GM23338 (cell line): ENCODE measurements around the gene ITGA1. TPM values are rescaled to one million over a fixed set of nuclear protein-coding genes. Genes with fewer than 3 reads are reported as not detected.

ENCODE experiments used
- ATAC-seq: fragments of 200-7000 bp; cut with Tn5 transposase; 3 replicates; pipeline ENCODE4 v1.9.1; 2020
- DNase-seq: peaks from one replicate; pipeline ENCODE4 v3.0.0-alpha.2; 2015; ENCODE audit warnings: low spot score
- H2AFZ ChIP-seq: fragments of 200-600 bp; sonication (generic); 2 replicates; pipeline ENCODE4 v1.8.0; 2016; ENCODE audit warnings: antibody characterized with exemption, mild to moderate bottlenecking, moderate library complexity
- H3F3A ChIP-seq: fragments of 200-600 bp; sonication (generic); replicated peaks from 2 replicates; pipeline ENCODE4 v1.8.0; 2017; ENCODE audit warnings: antibody characterized with exemption, mixed run types, low read depth
- H3K27ac ChIP-seq: fragments of 200-600 bp; sonication (generic); 2 replicates; pipeline ENCODE4 v1.6.1; 2016; ENCODE audit warnings: low read depth
- H3K27me3 ChIP-seq: fragments of 200-600 bp; sonication (generic); 2 replicates; pipeline ENCODE4 v1.8.0; 2016; ENCODE audit warnings: mild to moderate bottlenecking, mixed run types, moderate library complexity; ENCODE audit not compliant: insufficient read depth
- H3K36me3 ChIP-seq: fragments of 200-600 bp; sonication (generic); 2 replicates; pipeline ENCODE4 v1.8.0; 2016; ENCODE audit warnings: mild to moderate bottlenecking; ENCODE audit not compliant: insufficient read depth
- H3K4me1 ChIP-seq: fragments of 200-600 bp; sonication (generic); 2 replicates; pipeline ENCODE4 v1.8.0; 2016; ENCODE audit warnings: mild to moderate bottlenecking, moderate library complexity; ENCODE audit not compliant: insufficient read depth
- H3K4me2 ChIP-seq: fragments of 200-600 bp; sonication (generic); 2 replicates; pipeline ENCODE4 v1.7.1; 2017; ENCODE audit warnings: mixed run types
- H3K4me3 ChIP-seq: fragments of 200-600 bp; sonication (generic); 2 replicates; pipeline ENCODE4 v1.6.1; 2016; ENCODE audit warnings: mixed run types
- H3K79me2 ChIP-seq: fragments of 200-600 bp; sonication (generic); replicated peaks from 2 replicates; pipeline ENCODE4 v1.8.0; 2017; ENCODE audit warnings: mild to moderate bottlenecking; ENCODE audit not compliant: insufficient read depth
- H3K9me2 ChIP-seq: fragments of 200-600 bp; sonication (generic); 2 replicates; pipeline ENCODE4 v1.8.0; 2017; ENCODE audit not compliant: insufficient read depth
- H4K20me1 ChIP-seq: fragments of 200-600 bp; sonication (generic); replicated peaks from 2 replicates; pipeline ENCODE4 v1.8.0; 2017; ENCODE audit warnings: mild to moderate bottlenecking; ENCODE audit not compliant: insufficient read depth
- H3K27ac Mint-ChIP-seq: 2 replicates; pipeline ENCODE4 v1.8.0; 2020; ENCODE audit warnings: inconsistent platforms, mild to moderate bottlenecking, moderate library complexity, mixed read lengths
- H3K27me3 Mint-ChIP-seq: 3 replicates; pipeline ENCODE4 v1.8.0; 2022; ENCODE audit warnings: low read depth, mild to moderate bottlenecking, moderate library complexity, mixed read lengths, inconsistent platforms; ENCODE audit not compliant: insufficient read depth, poor library complexity
- H3K36me3 Mint-ChIP-seq: 3 replicates; pipeline ENCODE4 v1.8.0; 2021; ENCODE audit warnings: low read depth, mild to moderate bottlenecking, inconsistent platforms, moderate library complexity, mixed read lengths
- H3K4me1 Mint-ChIP-seq: 3 replicates; pipeline ENCODE4 v1.8.0; 2020; ENCODE audit warnings: mild to moderate bottlenecking, inconsistent platforms, mixed read lengths
- H3K4me3 Mint-ChIP-seq: 3 replicates; pipeline ENCODE4 v1.8.0; 2021; ENCODE audit warnings: moderate library complexity, mild to moderate bottlenecking, inconsistent platforms, mixed read lengths
- H3K9me3 Mint-ChIP-seq: 3 replicates; pipeline ENCODE4 v1.8.0; 2020; ENCODE audit warnings: moderate library complexity, mild to moderate bottlenecking, inconsistent platforms, mixed read lengths
- CREB1 ChIP-seq: fragments of 250-450 bp; sonication (Bioruptor Pico); IDR thresholded peaks from 2 replicates; pipeline ENCODE4 v1.5.0; 2020; ENCODE audit warnings: low read depth, mild to moderate bottlenecking, moderate library complexity
- NANOG ChIP-seq: IDR thresholded peaks from 2 replicates; pipeline ENCODE4 v1.6.1; 2016; ENCODE audit warnings: antibody characterized with exemption, borderline replicate concordance
- POLR2AphosphoS5 ChIP-seq: IDR thresholded peaks from 2 replicates; pipeline ENCODE4 v1.6.1; 2016; ENCODE audit warnings: antibody characterized with exemption, low read depth
- ZNF331 ChIP-seq: fragments of 250-450 bp; sonication (Bioruptor Pico); IDR thresholded peaks from 2 replicates; pipeline ENCODE4 v1.5.0; 2020; ENCODE audit warnings: low read depth, mild to moderate bottlenecking, moderate library complexity
- polyA plus RNA-seq: library from polyadenylated mRNA; unstranded; fragments of >200 nt; fragmentation: Nextera tagmentation; extraction: Ambion mirVana; gene quantifications from 2 replicates; pipeline ENCODE4 v1.2.1, GENCODE V29; 2016
- total RNA-seq: library from RNA; depleted of rRNA; stranded (reverse); fragments of >200 nt; shearing (Covaris generic); gene quantifications from 2 replicates; pipeline ENCODE4 v1.2.3, GENCODE V29; 2014
- TF ChIP-seq, protein P1 (sequence below): fragments of 250-450 bp; sonication (Bioruptor Pico); IDR thresholded peaks from 2 replicates; pipeline ENCODE4 v1.5.0; 2020; ENCODE audit warnings: mild to moderate bottlenecking, moderate library complexity
- TF ChIP-seq, protein P2 (sequence below): IDR thresholded peaks from one replicate; pipeline ENCODE4 v1.6.1; 2018; ENCODE audit warnings: antibody characterized with exemption; ENCODE audit not compliant: unreplicated experiment

ITGA1 gene
- total and polyA plus RNA-seq, 2 experiments from 2014 or later, result 1.8 to 4.9 TPM

DNA sequence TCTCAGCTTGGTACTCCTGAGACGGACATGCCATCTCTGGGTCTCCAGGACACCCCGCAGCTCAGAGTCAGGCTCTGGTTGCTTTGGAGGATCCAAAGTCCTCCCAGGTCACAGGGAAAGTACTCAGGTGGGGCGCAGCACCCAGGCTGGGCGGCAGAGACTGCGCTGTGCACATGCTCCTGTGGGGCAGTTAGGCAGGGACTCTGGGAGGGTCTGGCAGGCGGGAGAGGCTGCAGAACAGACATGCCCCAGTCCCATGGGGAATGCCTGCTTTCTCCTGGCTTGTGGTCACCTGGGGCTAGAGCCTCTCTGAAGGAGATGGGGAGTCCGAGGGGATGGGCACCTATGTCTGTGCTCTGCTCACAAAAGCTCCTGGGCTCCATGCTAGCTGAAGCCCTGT, 156.1 kb downstream of the ITGA1 start (continued):
- TF ChIP-seq, protein P1, sequence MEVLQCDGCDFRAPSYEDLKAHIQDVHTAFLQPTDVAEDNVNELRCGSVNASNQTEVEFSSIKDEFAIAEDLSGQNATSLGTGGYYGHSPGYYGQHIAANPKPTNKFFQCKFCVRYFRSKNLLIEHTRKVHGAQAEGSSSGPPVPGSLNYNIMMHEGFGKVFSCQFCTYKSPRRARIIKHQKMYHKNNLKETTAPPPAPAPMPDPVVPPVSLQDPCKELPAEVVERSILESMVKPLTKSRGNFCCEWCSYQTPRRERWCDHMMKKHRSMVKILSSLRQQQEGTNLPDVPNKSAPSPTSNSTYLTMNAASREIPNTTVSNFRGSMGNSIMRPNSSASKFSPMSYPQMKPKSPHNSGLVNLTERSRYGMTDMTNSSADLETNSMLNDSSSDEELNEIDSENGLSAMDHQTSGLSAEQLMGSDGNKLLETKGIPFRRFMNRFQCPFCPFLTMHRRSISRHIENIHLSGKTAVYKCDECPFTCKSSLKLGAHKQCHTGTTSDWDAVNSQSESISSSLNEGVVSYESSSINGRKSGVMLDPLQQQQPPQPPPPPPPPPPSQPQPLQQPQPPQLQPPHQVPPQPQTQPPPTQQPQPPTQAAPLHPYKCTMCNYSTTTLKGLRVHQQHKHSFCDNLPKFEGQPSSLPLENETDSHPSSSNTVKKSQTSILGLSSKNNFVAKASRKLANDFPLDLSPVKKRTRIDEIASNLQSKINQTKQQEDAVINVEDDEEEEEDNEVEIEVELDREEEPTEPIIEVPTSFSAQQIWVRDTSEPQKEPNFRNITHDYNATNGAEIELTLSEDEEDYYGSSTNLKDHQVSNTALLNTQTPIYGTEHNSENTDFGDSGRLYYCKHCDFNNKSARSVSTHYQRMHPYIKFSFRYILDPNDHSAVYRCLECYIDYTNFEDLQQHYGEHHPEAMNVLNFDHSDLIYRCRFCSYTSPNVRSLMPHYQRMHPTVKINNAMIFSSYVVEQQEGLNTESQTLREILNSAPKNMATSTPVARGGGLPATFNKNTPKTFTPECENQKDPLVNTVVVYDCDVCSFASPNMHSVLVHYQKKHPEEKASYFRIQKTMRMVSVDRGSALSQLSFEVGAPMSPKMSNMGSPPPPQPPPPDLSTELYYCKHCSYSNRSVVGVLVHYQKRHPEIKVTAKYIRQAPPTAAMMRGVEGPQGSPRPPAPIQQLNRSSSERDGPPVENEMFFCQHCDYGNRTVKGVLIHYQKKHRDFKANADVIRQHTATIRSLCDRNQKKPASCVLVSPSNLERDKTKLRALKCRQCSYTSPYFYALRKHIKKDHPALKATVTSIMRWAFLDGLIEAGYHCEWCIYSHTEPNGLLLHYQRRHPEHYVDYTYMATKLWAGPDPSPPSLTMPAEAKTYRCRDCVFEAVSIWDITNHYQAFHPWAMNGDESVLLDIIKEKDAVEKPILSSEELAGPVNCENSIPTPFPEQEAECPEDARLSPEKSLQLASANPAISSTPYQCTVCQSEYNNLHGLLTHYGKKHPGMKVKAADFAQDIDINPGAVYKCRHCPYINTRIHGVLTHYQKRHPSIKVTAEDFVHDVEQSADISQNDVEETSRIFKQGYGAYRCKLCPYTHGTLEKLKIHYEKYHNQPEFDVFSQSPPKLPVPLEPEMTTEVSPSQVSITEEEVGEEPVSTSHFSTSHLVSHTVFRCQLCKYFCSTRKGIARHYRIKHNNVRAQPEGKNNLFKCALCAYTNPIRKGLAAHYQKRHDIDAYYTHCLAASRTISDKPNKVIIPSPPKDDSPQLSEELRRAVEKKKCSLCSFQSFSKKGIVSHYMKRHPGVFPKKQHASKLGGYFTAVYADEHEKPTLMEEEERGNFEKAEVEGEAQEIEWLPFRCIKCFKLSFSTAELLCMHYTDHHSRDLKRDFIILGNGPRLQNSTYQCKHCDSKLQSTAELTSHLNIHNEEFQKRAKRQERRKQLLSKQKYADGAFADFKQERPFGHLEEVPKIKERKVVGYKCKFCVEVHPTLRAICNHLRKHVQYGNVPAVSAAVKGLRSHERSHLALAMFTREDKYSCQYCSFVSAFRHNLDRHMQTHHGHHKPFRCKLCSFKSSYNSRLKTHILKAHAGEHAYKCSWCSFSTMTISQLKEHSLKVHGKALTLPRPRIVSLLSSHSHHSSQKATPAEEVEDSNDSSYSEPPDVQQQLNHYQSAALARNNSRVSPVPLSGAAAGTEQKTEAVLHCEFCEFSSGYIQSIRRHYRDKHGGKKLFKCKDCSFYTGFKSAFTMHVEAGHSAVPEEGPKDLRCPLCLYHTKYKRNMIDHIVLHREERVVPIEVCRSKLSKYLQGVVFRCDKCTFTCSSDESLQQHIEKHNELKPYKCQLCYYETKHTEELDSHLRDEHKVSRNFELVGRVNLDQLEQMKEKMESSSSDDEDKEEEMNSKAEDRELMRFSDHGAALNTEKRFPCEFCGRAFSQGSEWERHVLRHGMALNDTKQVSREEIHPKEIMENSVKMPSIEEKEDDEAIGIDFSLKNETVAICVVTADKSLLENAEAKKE (CRISPR knock-in tag), result no peak
- no peak for TF ChIP-seq ZNF331 (CRISPR knock-in tag)

DNA sequence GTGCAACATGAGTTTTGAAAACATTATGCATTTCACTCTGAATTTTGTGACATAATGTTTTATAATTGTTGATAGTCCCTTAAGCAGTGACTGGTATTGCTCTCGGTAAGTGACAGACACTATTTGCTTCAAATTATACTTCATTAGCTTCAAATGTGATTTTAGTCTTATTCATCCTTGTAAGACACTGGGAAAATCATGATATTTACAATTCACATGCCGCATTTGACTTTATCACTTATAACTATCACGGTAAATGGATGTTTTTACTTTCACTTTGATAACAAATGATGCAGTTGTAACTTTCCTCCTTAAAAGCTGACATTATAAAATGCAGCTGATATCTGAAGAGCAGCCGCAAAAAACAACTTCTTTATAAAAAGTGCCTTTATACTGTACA, 157.3 kb downstream of the ITGA1 start:
- no peak for DNase-seq
- H3K27ac ChIP-seq, result no peak overlapping the region
- no peaks in the 10 kb centered on the region for H3K27me3 Mint-ChIP-seq
- H2AFZ ChIP-seq, result no peak overlapping the region
- no peaks in the 10 kb centered on the region for H3K27me3 ChIP-seq
- no peak overlapping the region for H3K4me2 ChIP-seq
- H3K36me3 Mint-ChIP-seq, result no peaks in the 10 kb centered on the region
- no peak overlapping the region for H3K27ac Mint-ChIP-seq
- no peak for ATAC-seq
- H3K4me1 ChIP-seq, result no peaks in the 10 kb centered on the region
- H3K4me3 Mint-ChIP-seq, result no peak overlapping the region
- H3K4me1 Mint-ChIP-seq, result no peaks in the 10 kb centered on the region
- no peaks in the 10 kb centered on the region for H3K79me2 ChIP-seq
- H3K9me3 Mint-ChIP-seq, result no peaks in the 10 kb centered on the region
- no peaks in the 10 kb centered on the region for H4K20me1 ChIP-seq
- H3K4me3 ChIP-seq, result no peak overlapping the region
- no peaks in the 10 kb centered on the region for H3K9me2 ChIP-seq
- H3K36me3 ChIP-seq, result no peaks in the 10 kb centered on the region
- H3F3A ChIP-seq, result no peaks in the 10 kb centered on the region
- TF ChIP-seq NANOG (no peak), ZNF331 (CRISPR knock-in tag) (no peak), CREB1 (CRISPR knock-in tag) (no peak), POLR2AphosphoS5 (no peak)
- TF ChIP-seq, protein P2, sequence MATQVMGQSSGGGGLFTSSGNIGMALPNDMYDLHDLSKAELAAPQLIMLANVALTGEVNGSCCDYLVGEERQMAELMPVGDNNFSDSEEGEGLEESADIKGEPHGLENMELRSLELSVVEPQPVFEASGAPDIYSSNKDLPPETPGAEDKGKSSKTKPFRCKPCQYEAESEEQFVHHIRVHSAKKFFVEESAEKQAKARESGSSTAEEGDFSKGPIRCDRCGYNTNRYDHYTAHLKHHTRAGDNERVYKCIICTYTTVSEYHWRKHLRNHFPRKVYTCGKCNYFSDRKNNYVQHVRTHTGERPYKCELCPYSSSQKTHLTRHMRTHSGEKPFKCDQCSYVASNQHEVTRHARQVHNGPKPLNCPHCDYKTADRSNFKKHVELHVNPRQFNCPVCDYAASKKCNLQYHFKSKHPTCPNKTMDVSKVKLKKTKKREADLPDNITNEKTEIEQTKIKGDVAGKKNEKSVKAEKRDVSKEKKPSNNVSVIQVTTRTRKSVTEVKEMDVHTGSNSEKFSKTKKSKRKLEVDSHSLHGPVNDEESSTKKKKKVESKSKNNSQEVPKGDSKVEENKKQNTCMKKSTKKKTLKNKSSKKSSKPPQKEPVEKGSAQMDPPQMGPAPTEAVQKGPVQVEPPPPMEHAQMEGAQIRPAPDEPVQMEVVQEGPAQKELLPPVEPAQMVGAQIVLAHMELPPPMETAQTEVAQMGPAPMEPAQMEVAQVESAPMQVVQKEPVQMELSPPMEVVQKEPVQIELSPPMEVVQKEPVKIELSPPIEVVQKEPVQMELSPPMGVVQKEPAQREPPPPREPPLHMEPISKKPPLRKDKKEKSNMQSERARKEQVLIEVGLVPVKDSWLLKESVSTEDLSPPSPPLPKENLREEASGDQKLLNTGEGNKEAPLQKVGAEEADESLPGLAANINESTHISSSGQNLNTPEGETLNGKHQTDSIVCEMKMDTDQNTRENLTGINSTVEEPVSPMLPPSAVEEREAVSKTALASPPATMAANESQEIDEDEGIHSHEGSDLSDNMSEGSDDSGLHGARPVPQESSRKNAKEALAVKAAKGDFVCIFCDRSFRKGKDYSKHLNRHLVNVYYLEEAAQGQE, result no peak
- TF ChIP-seq, protein P1 (CRISPR knock-in tag), result no peak
